ENCODE data around the gene AREL1.
"Not testable (repeated sequence)": the region's sequence is repeated elsewhere in the genome, so short reads cannot be mapped to it uniquely, and the experiment has no call there.

The AREL1 gene

GRCh38 chr14:74712499-74713394 is at the start of gene AREL1, which contains the start of gene FCF1:
AREL1 (minus strand) TSS chr14:74713080; CDS start chr14:74685615, 27,465 bp downstream.
FCF1 (plus strand) TSS chr14:74713144; CDS start chr14:74713198, 54 bp downstream.
- FAIRE-seq (no peak), DNase-seq (ENCODE audit: low spot score) (peak; percentile 62)

- not testable (repeated sequence) for FAIRE-seq; DNase-seq (ENCODE audit: low spot score)
These were observed 45.6 kb upstream of the AREL1 start for GRCh38 chr14:74758505-74758904.

GRCh38 chr14:74756326-74756725 is 43.4 kb upstream of the AREL1 start:
- DNase-seq (ENCODE audit: low spot score) (no peak), FAIRE-seq (no peak)

- FAIRE-seq, result no peak
These were observed 42.0 kb upstream of the AREL1 start for GRCh38 chr14:74754899-74755298.

GRCh38 chr14:74754157-74754556 is 41.3 kb upstream of the AREL1 start:
- DNase-seq (ENCODE audit: low spot score), result no peak
- no peak for FAIRE-seq

More at GRCh38 chr14:74754899-74755298, 42.0 kb upstream of the AREL1 start:
- no peak for DNase-seq (ENCODE audit: low spot score)

GRCh38 chr14:74747237-74747636 is 34.4 kb upstream of the AREL1 start:
- FAIRE-seq (no peak), DNase-seq (ENCODE audit: low spot score) (no peak)

GRCh38 chr14:74739293-74740030 is 26.6 kb upstream of the AREL1 start:
- FAIRE-seq, result no peak
- no peak for DNase-seq (ENCODE audit: low spot score)

GRCh38 chr14:74737753-74738325 is 25.0 kb upstream of the AREL1 start:
- FAIRE-seq, result no peak
- DNase-seq (ENCODE audit: low spot score), result no peak

- no peak for FAIRE-seq
- DNase-seq (ENCODE audit: low spot score), result no peak
These were observed 22.2 kb upstream of the AREL1 start for GRCh38 chr14:74735125-74735524.

GRCh38 chr14:74733221-74733620 is 20.3 kb upstream of the AREL1 start:
- FAIRE-seq (no peak), DNase-seq (ENCODE audit: low spot score) (no peak)

- FAIRE-seq (no peak), DNase-seq (ENCODE audit: low spot score) (no peak)
These were observed 19.5 kb upstream of the AREL1 start for GRCh38 chr14:74732387-74732786.

- FAIRE-seq (no peak), DNase-seq (ENCODE audit: low spot score) (no peak)
These were observed 10.3 kb upstream of the AREL1 start for GRCh38 chr14:74723134-74723533.

GRCh38 chr14:74720526-74720925 is 7.6 kb upstream of the AREL1 start:
- DNase-seq (ENCODE audit: low spot score) (no peak), FAIRE-seq (no peak)

GRCh38 chr14:74713395-74713735 is 485 bp upstream of the AREL1 start:
- FAIRE-seq (no peak), DNase-seq (ENCODE audit: low spot score) (no peak)

- DNase-seq (ENCODE audit: low spot score), result no peak
- no peak for FAIRE-seq
These were observed 1.2 kb downstream of the AREL1 start for GRCh38 chr14:74711651-74712050.

GRCh38 chr14:74710480-74710879 is 2.4 kb downstream of the AREL1 start:
- no peak for FAIRE-seq
- no peak for DNase-seq (ENCODE audit: low spot score)

GRCh38 chr14:74705613-74706500 is 7.0 kb downstream of the AREL1 start:
- DNase-seq (ENCODE audit: low spot score) (peak; percentile 15), FAIRE-seq (peak; percentile 87)

- no peak for FAIRE-seq
- DNase-seq (ENCODE audit: low spot score), result no peak
These were observed 8.2 kb downstream of the AREL1 start for GRCh38 chr14:74704656-74705055.

- FAIRE-seq, result no peak
These were observed 9.8 kb downstream of the AREL1 start for GRCh38 chr14:74703043-74703442.

GRCh38 chr14:74702293-74702692 is 10.6 kb downstream of the AREL1 start:
- FAIRE-seq (no peak), DNase-seq (ENCODE audit: low spot score) (no peak)

More at GRCh38 chr14:74703043-74703442, 9.8 kb downstream of the AREL1 start:
- no peak for DNase-seq (ENCODE audit: low spot score)

- FAIRE-seq (no peak), DNase-seq (ENCODE audit: low spot score) (no peak)
These were observed 14.4 kb downstream of the AREL1 start for GRCh38 chr14:74698465-74698864.
